Endothelial cell of umbilical vein (primary cell): ENCODE measurements around the gene CDK6. TPM values are rescaled to one million over a fixed set of nuclear protein-coding genes. Genes with fewer than 3 reads are reported as not detected.

Experiments used
- BruUV-seq: library from RNA; stranded (reverse); fragments of 400-500 nt; replicated peaks from 2 replicates; lab custom pipeline; 2021; lab: Mats Ljungman, UMichigan
- CTCF ChIA-PET: fragments of 300-600, 350-600 bp; sonication (Branson Sonifier 250); formaldehyde crosslinking; loops from one replicate; lab custom pipeline; 2021; ENCODE audit warnings: antibody characterized with exemption, inconsistent platforms; lab: Charles Lee
- POLR2A ChIA-PET: fragments of 300-600, 350-600 bp; sonication (Branson Sonifier 250); formaldehyde crosslinking; loops from one replicate; lab custom pipeline; 2021; ENCODE audit warnings: antibody characterized with exemption, inconsistent platforms; lab: Charles Lee
- DNase-seq: peaks from one replicate; pipeline ENCODE4 v3.0.0-alpha.2; 2011; ENCODE audit warnings: low read depth, low spot score
- FAIRE-seq: peaks from 2 replicates; lab custom pipeline; 2011; peaks lifted over from hg19 to GRCh38; lab: Jason Lieb, UNC
- H2AFZ ChIP-seq: 2 replicates; pipeline ENCODE4 v1.6.0; 2012; ENCODE audit warnings: low read depth, low read length, control low read depth, inconsistent platforms
- H3K27ac ChIP-seq: 2 replicates; pipeline ENCODE4 v1.5.1; 2011; ENCODE audit warnings: low read depth, mild to moderate bottlenecking, control low read depth, low read length, moderate library complexity; ENCODE audit not compliant: insufficient read depth
- H3K27me3 ChIP-seq, 2 experiments: 2 replicates each; pipeline versions ENCODE4 v1.6.0 to v1.6.1; 2011; ENCODE audit warnings: low read length in 2 of 2, mixed read lengths in 1 of 2; ENCODE audit not compliant: control insufficient read depth in 2 of 2, insufficient read depth in 2 of 2
- H3K36me3 ChIP-seq, 2 experiments: 2 replicates in 1 of 2; 3 replicates in 1 of 2; pipeline ENCODE4 v1.5.1; 2011; ENCODE audit warnings: low read length in 2 of 2, mild to moderate bottlenecking in 1 of 2, moderate library complexity in 1 of 2; ENCODE audit not compliant: control insufficient read depth in 2 of 2, insufficient read depth in 2 of 2; ENCODE audit errors: extremely low read depth in 1 of 2
- H3K4me1 ChIP-seq: 3 replicates; pipeline ENCODE4 v1.5.1; 2011; ENCODE audit warnings: mild to moderate bottlenecking, low read length; ENCODE audit not compliant: control insufficient read depth, insufficient read depth; ENCODE audit errors: extremely low read depth
- H3K4me2 ChIP-seq: 2 replicates; pipeline ENCODE4 v1.6.1; 2011; ENCODE audit warnings: low read length, control low read depth, mixed read lengths; ENCODE audit not compliant: insufficient read depth
- H3K4me3 ChIP-seq, 3 experiments: fragments of 200-600 bp in 1 of 3; sonication (generic), shearing (Covaris generic) in 1 of 3; replicated peaks in 1 of 3; 2 replicates each; pipeline ENCODE4 v1.5.1; 2011 to 2016; ENCODE audit warnings: control low read depth in 3 of 3, low read length in 3 of 3, mild to moderate bottlenecking in 2 of 3, inconsistent platforms in 1 of 3, low read depth in 1 of 3, moderate library complexity in 1 of 3; ENCODE audit not compliant: insufficient read depth in 1 of 3
- H3K79me2 ChIP-seq: 2 replicates; pipeline ENCODE4 v1.6.0; 2012; ENCODE audit warnings: low read length, inconsistent platforms; ENCODE audit not compliant: control insufficient read depth, insufficient read depth
- H3K9ac ChIP-seq: replicated peaks from 2 replicates; pipeline ENCODE3; 2011; ENCODE audit warnings: low read length, control low read depth; ENCODE audit not compliant: insufficient read depth; ENCODE audit errors: extremely low read depth
- H3K9me1 ChIP-seq: replicated peaks from 3 replicates; pipeline ENCODE4 v1.6.0; 2011; ENCODE audit warnings: mild to moderate bottlenecking, low read length; ENCODE audit not compliant: control insufficient read depth, insufficient read depth; ENCODE audit errors: extremely low read depth
- H3K9me3 ChIP-seq: replicated peaks from 2 replicates; pipeline ENCODE4 v1.5.1; 2012; ENCODE audit warnings: low read length, inconsistent platforms; ENCODE audit not compliant: control insufficient read depth, insufficient read depth
- H4K20me1 ChIP-seq: replicated peaks from 2 replicates; pipeline ENCODE3; 2011; ENCODE audit warnings: mild to moderate bottlenecking, low read length; ENCODE audit not compliant: control insufficient read depth, insufficient read depth; ENCODE audit errors: extremely low read depth
- EZH2 ChIP-seq: IDR thresholded peaks from 2 replicates; pipeline ENCODE4 v1.6.1; 2012; ENCODE audit warnings: borderline replicate concordance, low read depth, mild to moderate bottlenecking, moderate library complexity, low read length, inconsistent platforms; ENCODE audit not compliant: severe bottlenecking
- FOS ChIP-seq: IDR thresholded peaks from 2 replicates; pipeline ENCODE4 v1.6.1; 2011; ENCODE audit warnings: mild to moderate bottlenecking, low read length, moderate library complexity, borderline replicate concordance; ENCODE audit not compliant: insufficient read depth
- GATA2 ChIP-seq: IDR thresholded peaks from 2 replicates; pipeline ENCODE4 v1.7.0; 2011; ENCODE audit warnings: low read depth, mild to moderate bottlenecking, moderate library complexity, mixed read lengths, low read length; ENCODE audit not compliant: insufficient read length, insufficient read depth
- JUN ChIP-seq: IDR thresholded peaks from 2 replicates; pipeline ENCODE4 v1.6.1; 2011; ENCODE audit warnings: borderline replicate concordance, low read depth; ENCODE audit not compliant: insufficient read length, insufficient read depth
- MYC ChIP-seq: IDR thresholded peaks from one replicate; pipeline ENCODE4 v1.6.1; 2011; ENCODE audit warnings: mild to moderate bottlenecking, low read depth, low read length
- POLR2A ChIP-seq: IDR thresholded peaks from 2 replicates; pipeline ENCODE4 v1.6.1; 2012; ENCODE audit warnings: low read depth, mild to moderate bottlenecking, control low read depth, low read length
- POLR2AphosphoS5 ChIP-seq: IDR thresholded peaks from 2 replicates; pipeline ENCODE4 v1.6.1; 2012; ENCODE audit warnings: low read depth, mild to moderate bottlenecking, control low read depth, low read length, moderate library complexity; ENCODE audit not compliant: insufficient read depth
- dilution Hi-C: fragments of 300-500 bp; cut with MboI; formaldehyde crosslinking; loops from one replicate; pipeline ENCODE4 v1.15.0; 2019; ENCODE audit warnings: low sequenced_read_pairs; ENCODE audit not compliant: extremely low pct_ligation_motif_present
- intact Hi-C: fragments of 100-400 bp; cut with micrococcal nuclease; formaldehyde crosslinking; loops from one replicate; pipeline ENCODE4 v1.10.0; 2022
- polyA plus RNA-seq, 4 experiments: library from polyadenylated mRNA; depleted of rRNA in 3 of 4; stranded (reverse) in 3 of 4; unstranded in 1 of 4; fragments of >200 nt; gene quantifications; 2 replicates each; pipeline versions ENCODE4 v1.2.1 to v1.2.3, GENCODE V29; 2011 to 2012; ENCODE audit warnings: missing spikeins in 1 of 4
- total RNA-seq: library from RNA; stranded (reverse); gene quantifications from 2 replicates; pipeline ENCODE4 v1.2.3, GENCODE V29; 2021
- TF ChIP-seq, protein P1 (sequence below), 2 donors: IDR thresholded peaks; 1 replicate in 1 of 2; 2 replicates in 1 of 2; pipeline ENCODE4 v1.5.1; 2011; ENCODE audit warnings: low read length in 2 of 2, mild to moderate bottlenecking in 2 of 2, moderate library complexity in 2 of 2, control low read depth in 1 of 2, inconsistent platforms in 1 of 2, low read depth in 1 of 2; ENCODE audit not compliant: insufficient read depth in 1 of 2; ENCODE audit errors: extremely low read depth in 1 of 2
- TF ChIP-seq, protein P2 (sequence below): IDR thresholded peaks from 2 replicates; pipeline ENCODE4 v1.6.1; 2011; ENCODE audit not compliant: insufficient read depth, insufficient read length

The CDK6 gene
- total and polyA plus RNA-seq, 2 donors (not counting 3 experiments of a cell fraction or from before 2014, with no cell fraction given): 6.0 to 28.2 TPM

DNA sequence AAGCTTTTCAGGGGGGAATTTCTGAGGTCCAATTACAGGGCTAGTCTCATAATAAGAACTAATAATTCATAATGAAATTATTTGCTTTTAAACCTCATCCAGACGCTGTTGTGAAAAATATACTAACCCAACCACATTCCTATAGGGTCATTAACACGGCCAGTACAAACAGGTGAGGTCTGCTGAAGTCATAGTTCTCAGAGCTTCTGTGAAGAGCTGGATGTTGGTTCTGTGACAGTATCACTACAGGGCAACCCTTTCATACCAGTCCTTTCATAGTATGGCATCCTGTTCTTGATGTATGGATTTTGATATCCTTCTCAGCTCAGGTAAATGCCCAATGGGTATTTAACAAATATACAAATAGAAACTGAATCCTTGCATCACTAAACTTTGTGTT is 183.8 kb downstream of the CDK6 start:
- Histone ChIP-seq H2AFZ (no peak overlapping the region), H3K79me2 (no peaks in the 10 kb centered on the region), H3K27me3 (no peaks in the 10 kb centered on the region), H3K27ac (no peak overlapping the region), H3K4me1 (no peaks in the 10 kb centered on the region), H3K36me3 (no peaks in the 10 kb centered on the region), H3K4me3 (no peak overlapping the region), H3K9ac (no peak overlapping the region), H3K9me1 (no peaks in the 10 kb centered on the region), H4K20me1 (no peaks in the 10 kb centered on the region), H3K4me2 (no peak overlapping the region), H3K9me3 (no peaks in the 10 kb centered on the region)
- BruUV-seq: no TSS peak
- POLR2A ChIA-PET: no interaction called here
- CTCF ChIA-PET: interaction anchor here (1.8 kb wide), 1 partner anchor 180 kb away, joined by 4 read pairs; no protein-coding TSS in a partner anchor
- intact Hi-C loops: no loop called here
- no peak for TF ChIP-seq FOS
- TF ChIP-seq JUN: no peak
- TF ChIP-seq, protein P1, sequence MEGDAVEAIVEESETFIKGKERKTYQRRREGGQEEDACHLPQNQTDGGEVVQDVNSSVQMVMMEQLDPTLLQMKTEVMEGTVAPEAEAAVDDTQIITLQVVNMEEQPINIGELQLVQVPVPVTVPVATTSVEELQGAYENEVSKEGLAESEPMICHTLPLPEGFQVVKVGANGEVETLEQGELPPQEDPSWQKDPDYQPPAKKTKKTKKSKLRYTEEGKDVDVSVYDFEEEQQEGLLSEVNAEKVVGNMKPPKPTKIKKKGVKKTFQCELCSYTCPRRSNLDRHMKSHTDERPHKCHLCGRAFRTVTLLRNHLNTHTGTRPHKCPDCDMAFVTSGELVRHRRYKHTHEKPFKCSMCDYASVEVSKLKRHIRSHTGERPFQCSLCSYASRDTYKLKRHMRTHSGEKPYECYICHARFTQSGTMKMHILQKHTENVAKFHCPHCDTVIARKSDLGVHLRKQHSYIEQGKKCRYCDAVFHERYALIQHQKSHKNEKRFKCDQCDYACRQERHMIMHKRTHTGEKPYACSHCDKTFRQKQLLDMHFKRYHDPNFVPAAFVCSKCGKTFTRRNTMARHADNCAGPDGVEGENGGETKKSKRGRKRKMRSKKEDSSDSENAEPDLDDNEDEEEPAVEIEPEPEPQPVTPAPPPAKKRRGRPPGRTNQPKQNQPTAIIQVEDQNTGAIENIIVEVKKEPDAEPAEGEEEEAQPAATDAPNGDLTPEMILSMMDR (IDR thresholded peaks at IDR 0.05; ENCODE audit: extremely low read depth in 1 of 2, insufficient read depth in 1 of 2, low read depth in 1 of 2, low read length in 2 of 2): no peak
- TF ChIP-seq, protein P2, sequence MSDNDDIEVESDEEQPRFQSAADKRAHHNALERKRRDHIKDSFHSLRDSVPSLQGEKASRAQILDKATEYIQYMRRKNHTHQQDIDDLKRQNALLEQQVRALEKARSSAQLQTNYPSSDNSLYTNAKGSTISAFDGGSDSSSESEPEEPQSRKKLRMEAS: no peak
- no peak for TF ChIP-seq POLR2A
- TF ChIP-seq MYC: no peak
- no peak for TF ChIP-seq GATA2
- TF ChIP-seq EZH2: no peak
- no peak for TF ChIP-seq POLR2AphosphoS5
- FAIRE-seq: no peak
- dilution Hi-C loops: no loop called here
- no peak for DNase-seq
